ENCODE data around the gene GYPB. TPM values are rescaled to one million over a fixed set of nuclear protein-coding genes. Genes with fewer than 3 reads are reported as not detected.
A peak's percentile ranks its signal among the peaks of the same experiment; 100 is the strongest.
"Not testable (repeated sequence)": the region's sequence is repeated elsewhere in the genome, so short reads cannot be mapped to it uniquely, and the experiment has no call there.

Gene GYPB
- total and polyA plus RNA-seq, 11 donors: 1.1 TPM; not detected in 10

- intact Hi-C loops (cut with DNase I); H3K4me3 ChIP-seq; H3K36me3 ChIP-seq; H3K27me3 ChIP-seq; DNase-seq; ATAC-seq; H3K9me3 ChIP-seq; H3K27ac ChIP-seq; H3K4me1 ChIP-seq: not testable (repeated sequence)
- 87 to 93% (median 92%) methylated on average over 4 of the region's 4 CpGs for WGBS, 4 donors
Observed at GRCh38 chr4:144031875-144032274, 12.7 kb upstream of the GYPB start.

- H3K36me3 ChIP-seq; intact Hi-C loops (cut with DNase I); H3K4me3 ChIP-seq; H3K4me1 ChIP-seq; H3K9me3 ChIP-seq; H3K27me3 ChIP-seq; DNase-seq; ATAC-seq; H3K27ac ChIP-seq: not testable (repeated sequence)
- 79 to 92% (median 84%) methylated on average over 3 of the region's 3 CpGs for WGBS, 4 donors
Observed at GRCh38 chr4:144031369-144031768, 12.2 kb upstream of the GYPB start.

GRCh38 chr4:144030708-144031107 lies 11.5 kb upstream of the GYPB start:
- H3K9me3 ChIP-seq; ATAC-seq; H3K36me3 ChIP-seq; H3K27ac ChIP-seq; H3K4me3 ChIP-seq; intact Hi-C loops (cut with DNase I); H3K4me1 ChIP-seq; H3K27me3 ChIP-seq; DNase-seq: not testable (repeated sequence)
- WGBS, 4 donors: 53 to 66% (median 57%) methylated on average over 4 of the region's 4 CpGs

- H3K36me3 ChIP-seq; H3K9me3 ChIP-seq; ATAC-seq; H3K4me1 ChIP-seq; H3K27ac ChIP-seq; H3K4me3 ChIP-seq; H3K27me3 ChIP-seq; DNase-seq; intact Hi-C loops (cut with DNase I): not testable (repeated sequence)
- WGBS, 4 donors: 90 to 95% (median 91%) methylated on average over 3 to 4 of the region's 4 CpGs
Observed at GRCh38 chr4:144026682-144027081, 7.5 kb upstream of the GYPB start.

GRCh38 chr4:144024399-144025053 lies 5.3 kb upstream of the GYPB start:
- intact Hi-C loops (cut with DNase I): loop anchor here in 1 of 10 donors (5.0 kb wide), 1 partner anchor 467 kb away; no protein-coding TSS in a partner anchor
- H3K4me1 ChIP-seq, H3K4me3 ChIP-seq, H3K36me3 ChIP-seq, H3K9me3 ChIP-seq, DNase-seq, H3K27me3 ChIP-seq, ATAC-seq, H3K27ac ChIP-seq: not testable (repeated sequence)
- WGBS, 4 donors: 63 to 78% (median 66%) methylated on average over 4 of the region's 4 CpGs

- ATAC-seq, H3K4me3 ChIP-seq, H3K27ac ChIP-seq, H3K36me3 ChIP-seq, H3K4me1 ChIP-seq, H3K9me3 ChIP-seq, DNase-seq, H3K27me3 ChIP-seq: not testable (repeated sequence)
- intact Hi-C loops (cut with DNase I): loop anchor here in 1 of 10 donors (5.0 kb wide), 1 partner anchor 466 kb away; no protein-coding TSS in a partner anchor
- 56 to 71% (median 64%) methylated on average over 2 to 3 of the region's 3 CpGs for WGBS, 4 donors
Observed at GRCh38 chr4:144022772-144023400, 3.7 kb upstream of the GYPB start.

GRCh38 chr4:144021336-144021990 lies 2.3 kb upstream of the GYPB start:
- peak in 11 of 12 donors; percentile 20 to 65 (median 41) for TF ChIP-seq CTCF (IDR thresholded peaks at IDR 0.05)
- not testable (repeated sequence) for H3K36me3 ChIP-seq, H3K9me3 ChIP-seq, H3K27ac ChIP-seq, H3K4me3 ChIP-seq, H3K27me3 ChIP-seq, DNase-seq, H3K4me1 ChIP-seq
- WGBS, 4 donors: 18 to 31% (median 29%) methylated on average over 4 of the region's 4 CpGs
- peak in 3 of 4 donors; percentile 37 to 70 (median 65) for ATAC-seq
- intact Hi-C loops (cut with DNase I): loop anchor here in 1 of 10 donors (5.0 kb wide), 1 partner anchor 464 kb away; no protein-coding TSS in a partner anchor

- H3K4me3 ChIP-seq; H3K4me1 ChIP-seq; ATAC-seq; H3K9me3 ChIP-seq; H3K36me3 ChIP-seq; H3K27ac ChIP-seq; DNase-seq; intact Hi-C loops (cut with DNase I); H3K27me3 ChIP-seq: not testable (repeated sequence)
- 69 to 74% (median 72%) methylated on average over 3 of the region's 3 CpGs for WGBS, 4 donors
Observed at GRCh38 chr4:144018223-144019000, 768 bp downstream of the GYPB start.

GRCh38 chr4:144017271-144017670 lies 1.9 kb downstream of the GYPB start:
- H3K27ac ChIP-seq; H3K36me3 ChIP-seq; H3K4me3 ChIP-seq; DNase-seq; H3K27me3 ChIP-seq; intact Hi-C loops (cut with DNase I); H3K9me3 ChIP-seq; ATAC-seq; H3K4me1 ChIP-seq: not testable (repeated sequence)
- 71 to 78% (median 74%) methylated on average over 4 of the region's 4 CpGs for WGBS, 4 donors

All from heart left ventricle (tissue), 16 donors.